ENCODE results near the gene TSHZ2. TPM values are rescaled to one million over a fixed set of nuclear protein-coding genes. Genes with fewer than 3 reads are reported as not detected.

Gene TSHZ2
- total and polyA plus RNA-seq, 2 of the 4 experiments (the other 2 are of a cell fraction): under 0.01 to 0.02 TPM

DNA sequence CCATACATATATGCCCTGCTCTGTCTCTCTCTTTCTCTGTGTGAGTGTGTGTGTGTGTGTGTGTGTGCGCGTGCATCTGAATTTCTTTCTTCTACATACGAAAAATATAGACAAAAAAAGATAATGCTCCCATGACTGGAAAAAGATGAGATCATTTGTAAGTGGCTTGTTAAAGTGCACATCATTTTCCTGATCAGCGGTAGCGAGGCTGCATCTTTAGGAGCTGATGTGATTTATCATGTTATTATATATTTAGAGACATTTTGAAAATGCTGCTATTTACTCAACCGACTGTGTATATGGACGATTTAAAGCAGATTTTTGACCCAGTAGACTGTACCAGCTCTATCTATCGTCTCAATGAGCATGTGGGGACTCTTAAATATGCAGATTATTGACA lies 265.3 kb downstream of the TSHZ2 start:
- Histone ChIP-seq H4K5ac (ENCODE audit: low read depth, low read length) (no peak overlapping the region), H2BK5ac (ENCODE audit: low read depth, low read length, poor library complexity, severe bottlenecking) (no peak overlapping the region), H3K4me2 (ENCODE audit: low read depth, low read length) (no peak overlapping the region), H3K9ac (ENCODE audit: low read depth, low read length) (no peak overlapping the region), H3K27ac (ENCODE audit: insufficient read depth, low read length) (no peak overlapping the region), H2BK15ac (ENCODE audit: low read depth, low read length) (no peak overlapping the region), H3K4me3 (ENCODE audit: insufficient read depth, low read depth, low read length) (no peak overlapping the region), H4K91ac (ENCODE audit: insufficient read depth, low read depth, low read length) (no peak overlapping the region), H2AFZ (replicated peaks; ENCODE audit: low read length, poor library complexity) (no peak overlapping the region), H4K8ac (ENCODE audit: low read depth in 2 of 2, low read length in 2 of 2) (no peak overlapping the region), H4K20me1 (ENCODE audit: insufficient read depth, low read length) (no peaks in the 10 kb centered on the region), H3K9me3 (ENCODE audit: control insufficient read depth, insufficient read depth, low read length) (no peaks in the 10 kb centered on the region), H3K23ac (ENCODE audit: low read depth, low read length) (no peak overlapping the region), H2BK120ac (ENCODE audit: low read depth, low read length) (no peak overlapping the region), H3K79me1 (ENCODE audit: low read depth in 1 of 2, low read length in 2 of 2) (no peaks in the 10 kb centered on the region), H3K14ac (replicated peaks; ENCODE audit: low read depth, low read length) (no peak overlapping the region), H3K4me1 (ENCODE audit: control insufficient read depth, insufficient read depth, low read length) (no peaks in the 10 kb centered on the region), H2AK5ac (ENCODE audit: low read depth, low read length) (no peak overlapping the region), H3K9me1 (ENCODE audit: insufficient read depth, low read length) (no peaks in the 10 kb centered on the region), H3K27me3 (ENCODE audit: control insufficient read depth, insufficient read depth, low read length) (no peaks in the 10 kb centered on the region), H2AK9ac (replicated peaks; ENCODE audit: low read depth, low read length, poor library complexity) (no peak overlapping the region), H3K56ac (ENCODE audit: extremely low read depth, insufficient read depth, low read length) (no peak overlapping the region), H3K18ac (ENCODE audit: low read depth, low read length) (no peak overlapping the region), H2BK20ac (ENCODE audit: low read depth, low read length) (no peak overlapping the region), H3K36me3 (ENCODE audit: control insufficient read depth, insufficient read depth, low read length) (no peaks in the 10 kb centered on the region), H3K4ac (ENCODE audit: low read depth, low read length) (no peak overlapping the region)
- BruUV-seq (replicated peaks): no TSS peak
- ATAC-seq (ENCODE audit: low read depth) (no peak), DNase-seq (no peak)
- in situ Hi-C loops (cut with MboI; ENCODE audit: low sequenced_read_pairs) (no loop called here), dilution Hi-C loops (cut with HindIII; ENCODE audit: low sequenced_read_pairs, unreplicated experiment) (no loop called here), intact Hi-C loops (cut with micrococcal nuclease) (no loop called here)
- POLR2A ChIA-PET (ENCODE audit: unreplicated experiment): no interaction called here
- WGBS, 2 experiments (ENCODE audit: extremely low coverage in 2 of 2, insufficient read length in 1 of 2): no CpG with 5 or more reads among the region's 8 CpGs
- CTCF ChIA-PET: no interaction called here
- no peak for TF ChIP-seq RFX5 (IDR thresholded peaks at IDR 0.05; ENCODE audit: low read depth, low read length)

Data from IMR-90 (cell line).